CD4-positive, alpha-beta T cell treated with Interleukin-10 for 1 hour (primary cell): ENCODE data around the gene FARP2.

Experiments used
- DNase-seq: peaks from one replicate; pipeline ENCODE4 v3.0.0-alpha.2; 2020

The FARP2 gene

GRCh38 chr2:241535871-241536655, 180.0 kb downstream of the FARP2 start:
- no peak for DNase-seq

GRCh38 chr2:241538838-241539615, 182.9 kb downstream of the FARP2 start:
- no peak for DNase-seq

GRCh38 chr2:241539616-241540374, 183.7 kb downstream of the FARP2 start:
- no peak for DNase-seq

- DNase-seq = no peak
Measured at GRCh38 chr2:241540401-241540770, 184.3 kb downstream of the FARP2 start.

GRCh38 chr2:241540771-241541561, 184.9 kb downstream of the FARP2 start:
- DNase-seq = peak; percentile 56

GRCh38 chr2:241541564-241542277, 185.6 kb downstream of the FARP2 start:
- DNase-seq = no peak

- DNase-seq = no peak
Measured at GRCh38 chr2:241542278-241542605, 186.2 kb downstream of the FARP2 start.
